ENCODE measurements around the gene ISCA1.
"Not testable (repeated sequence)": the region's sequence is repeated elsewhere in the genome, so short reads cannot be mapped to it uniquely, and the experiment has no call there.

The ISCA1 gene

DNA sequence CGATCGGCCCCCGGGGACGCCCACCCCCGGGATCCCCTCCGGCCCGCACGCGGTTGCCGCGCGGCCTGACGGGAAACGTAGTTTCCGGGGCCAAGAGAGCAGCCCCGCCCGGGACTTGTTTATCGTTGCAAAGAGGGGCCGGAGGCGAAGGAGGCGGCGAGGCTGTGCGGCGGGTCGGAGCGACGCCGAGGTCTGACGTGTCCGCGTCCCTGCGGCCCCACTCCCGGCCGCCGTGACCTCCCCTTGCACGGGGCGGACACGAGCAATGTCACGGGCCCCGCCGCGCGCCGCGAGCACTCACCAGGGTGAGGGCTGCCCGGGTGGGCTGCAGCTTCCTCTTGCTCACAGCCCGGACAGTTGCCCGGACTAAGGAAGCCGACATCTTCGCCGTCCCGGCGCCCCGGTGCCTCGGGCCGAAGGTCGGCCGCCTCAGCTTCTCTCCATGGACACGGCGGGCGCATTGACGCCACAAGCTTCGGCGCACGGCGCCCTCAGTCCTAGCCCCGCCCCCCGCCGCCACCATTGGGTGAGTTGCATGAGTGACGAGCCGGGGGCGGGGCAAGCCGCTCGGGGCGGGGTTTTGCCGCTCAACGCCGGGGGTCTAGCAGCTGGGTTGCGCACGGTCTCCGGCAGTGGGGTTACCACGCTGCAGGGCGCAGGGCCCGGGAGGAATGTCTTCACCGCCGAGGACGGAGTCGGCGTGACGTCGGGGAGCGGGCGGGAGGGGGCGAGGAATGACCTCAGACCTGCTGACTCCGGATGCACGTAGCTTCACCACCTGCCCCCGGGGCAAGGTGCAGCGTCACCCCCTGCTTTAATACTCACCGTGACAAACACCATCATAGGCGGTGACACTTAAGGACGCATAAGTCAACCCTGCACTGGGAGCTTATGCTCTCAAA lies at the start of gene ISCA1:
TSS of gene ISCA1 (minus strand) at position 462 of the 902 bp plus-strand sequence. CDS start at position 382, 80 bp downstream.
- DNase-seq: peak; percentile 99

DNA sequence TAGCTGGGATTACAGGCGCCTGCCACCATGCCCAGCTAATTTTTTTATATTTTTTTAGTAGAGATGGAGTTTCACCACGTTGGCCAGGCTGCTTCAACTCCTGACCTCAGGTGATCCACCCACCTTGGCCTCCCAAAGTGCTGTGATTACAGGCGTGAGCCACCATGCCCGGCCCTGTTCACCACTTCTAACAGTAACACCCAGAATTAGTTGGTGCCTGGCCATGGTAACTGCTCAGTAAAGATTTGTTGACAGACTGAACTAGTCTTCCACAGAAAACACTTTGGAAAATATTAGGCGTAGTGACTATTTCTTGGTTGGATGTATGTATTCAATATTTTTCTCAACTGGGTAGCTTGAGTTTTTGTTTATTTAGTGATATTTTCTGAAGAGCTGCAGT lies 47.8 kb upstream of the ISCA1 start:
- DNase-seq: no peak

DNA sequence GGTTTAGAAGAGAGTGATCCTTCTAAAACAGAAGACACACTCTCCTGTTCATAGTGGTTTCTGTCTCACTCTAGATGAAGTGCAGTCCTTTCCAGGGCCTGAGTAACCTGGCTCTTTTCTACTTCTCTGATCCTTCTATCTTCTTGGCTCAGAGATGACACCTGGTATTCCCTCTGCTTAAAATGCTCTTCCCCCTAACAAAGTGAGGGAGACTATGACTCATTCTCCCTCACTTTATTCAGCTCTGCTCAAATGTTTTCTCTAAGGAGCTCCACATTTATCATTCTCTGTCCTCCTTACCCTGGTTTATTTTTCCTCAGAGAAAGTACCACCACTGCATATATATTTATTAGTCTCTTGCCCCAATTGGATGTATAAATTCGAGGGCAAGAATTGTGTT lies 47.3 kb upstream of the ISCA1 start:
- DNase-seq: no peak

DNA sequence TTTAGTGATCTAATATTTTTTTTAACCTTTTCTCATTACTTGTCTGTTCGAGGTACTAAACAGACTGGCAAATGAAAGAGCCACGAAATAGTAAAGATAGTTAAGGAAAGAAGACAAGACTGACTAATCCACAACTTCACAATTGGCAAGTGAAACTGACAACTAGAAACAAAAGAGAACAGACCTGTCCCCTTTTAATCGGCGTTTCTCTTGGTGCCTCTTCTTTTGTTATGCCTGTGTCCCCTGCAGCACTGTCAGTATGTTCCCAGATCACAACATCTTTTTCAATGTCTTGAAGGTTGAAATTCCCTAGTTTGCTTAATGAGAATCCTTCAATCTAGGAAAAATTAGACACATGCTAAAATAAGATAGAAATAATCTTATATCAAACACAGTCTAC lies 45.8 kb upstream of the ISCA1 start:
- no peak for DNase-seq

DNA sequence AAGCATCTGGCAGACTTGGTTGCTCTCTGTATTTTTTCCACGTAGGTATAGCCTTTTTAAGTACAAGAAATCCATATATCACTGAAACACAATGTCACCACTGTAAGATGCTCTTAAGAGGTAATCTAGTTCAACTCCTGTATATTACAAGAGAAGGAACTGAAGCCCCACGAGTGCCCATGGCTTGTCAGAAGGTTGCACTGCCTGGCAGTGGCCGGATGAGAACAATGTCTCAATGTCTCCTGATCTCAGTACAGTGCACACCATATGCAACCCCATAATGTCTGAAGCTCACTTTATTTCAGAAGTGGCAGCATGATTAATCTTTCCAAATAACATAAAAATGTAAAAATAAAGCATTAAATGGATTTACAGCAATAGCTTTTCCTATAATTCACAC lies 44.2 kb upstream of the ISCA1 start:
- no peak for DNase-seq

DNA sequence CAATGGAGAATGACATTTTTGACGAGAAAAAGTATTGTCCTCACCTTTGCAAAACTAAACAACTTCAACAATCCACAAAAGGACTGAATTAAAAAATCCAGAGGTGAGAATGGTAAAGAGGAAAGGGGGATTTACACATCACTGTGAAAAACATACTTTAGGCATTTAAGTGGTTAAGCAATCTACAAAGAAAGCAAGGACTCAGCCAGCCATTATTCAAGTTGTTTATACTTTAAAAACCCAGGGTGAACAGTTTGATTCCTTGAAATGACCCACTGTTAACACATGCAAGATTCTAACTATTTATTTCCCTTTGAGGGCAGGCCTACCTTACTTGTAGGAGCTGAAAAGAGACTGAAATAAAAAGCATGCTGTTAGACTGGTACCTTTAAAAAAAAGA lies 42.6 kb upstream of the ISCA1 start:
- no peak for DNase-seq

DNA sequence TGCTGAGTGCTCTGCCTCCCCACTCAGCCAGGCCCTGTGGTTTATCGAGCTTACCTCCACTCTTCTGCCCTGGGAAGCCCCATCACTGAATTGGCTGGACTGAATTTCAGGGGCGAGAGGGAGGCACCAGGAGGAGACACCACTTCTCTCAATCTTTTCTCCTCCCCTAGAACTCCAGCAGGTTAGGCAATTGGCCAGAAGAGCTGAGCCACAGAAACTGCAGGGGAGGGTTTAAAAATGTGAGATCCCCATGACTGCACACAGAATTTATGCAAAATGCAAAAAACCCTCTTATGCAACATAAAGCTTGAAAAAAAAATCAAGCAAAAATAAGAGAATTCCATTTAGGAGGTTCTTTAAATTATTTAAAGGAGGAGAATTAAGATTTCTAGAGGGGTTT lies 42.0 kb upstream of the ISCA1 start:
- no peak for DNase-seq

DNA sequence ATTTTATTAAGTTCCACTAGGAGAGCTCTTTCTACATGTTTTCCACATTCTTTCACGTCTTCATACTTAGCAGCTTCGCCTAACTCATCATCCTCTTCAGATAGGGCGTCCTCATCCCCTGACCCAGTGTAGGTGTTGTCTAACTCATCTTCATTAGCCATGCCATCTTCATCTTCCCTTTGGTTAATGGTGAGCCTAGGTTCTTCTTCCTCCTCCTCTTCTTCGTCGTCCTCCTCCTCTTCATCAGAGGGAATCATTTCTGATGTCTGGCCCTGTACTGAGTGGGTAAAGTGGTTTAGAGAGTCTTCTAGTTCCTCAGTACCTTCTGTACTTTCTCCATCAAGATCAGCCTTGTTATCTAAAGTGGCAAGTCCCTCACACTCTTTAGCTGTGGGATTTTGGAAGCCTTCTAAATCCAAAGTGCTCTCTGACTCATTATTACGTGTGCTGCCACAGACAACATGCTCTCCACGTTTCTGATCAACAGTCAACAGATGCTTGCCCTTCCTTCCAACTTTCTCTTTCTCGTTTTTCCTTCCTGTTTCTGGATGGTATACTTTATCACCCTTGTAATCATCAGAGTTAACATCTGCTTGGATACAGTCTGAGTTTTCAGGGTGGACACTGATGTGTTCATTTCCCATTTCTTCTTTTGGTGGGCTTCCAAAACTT lies 40.8 kb upstream of the ISCA1 start:
- DNase-seq: no peak

DNA sequence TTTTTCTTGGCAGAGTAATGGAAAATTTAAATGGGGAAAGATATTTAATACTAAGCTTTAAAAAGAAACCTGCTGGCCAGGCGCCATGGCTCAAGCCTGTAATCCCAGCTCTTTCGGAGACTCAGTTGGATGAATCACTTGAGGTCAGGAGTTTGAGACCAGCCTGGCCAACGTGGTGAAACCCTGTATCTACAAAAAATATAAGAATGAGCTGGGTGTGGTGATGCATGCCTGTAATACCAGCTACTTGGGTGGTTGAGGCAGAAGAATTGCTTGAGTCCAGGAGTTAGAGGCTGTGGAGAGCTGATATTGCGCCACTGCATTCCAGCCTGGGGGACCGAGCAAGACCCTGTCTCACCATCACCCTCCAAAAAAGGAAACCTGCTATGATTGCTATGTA lies 39.0 kb upstream of the ISCA1 start:
- no peak for DNase-seq

DNA sequence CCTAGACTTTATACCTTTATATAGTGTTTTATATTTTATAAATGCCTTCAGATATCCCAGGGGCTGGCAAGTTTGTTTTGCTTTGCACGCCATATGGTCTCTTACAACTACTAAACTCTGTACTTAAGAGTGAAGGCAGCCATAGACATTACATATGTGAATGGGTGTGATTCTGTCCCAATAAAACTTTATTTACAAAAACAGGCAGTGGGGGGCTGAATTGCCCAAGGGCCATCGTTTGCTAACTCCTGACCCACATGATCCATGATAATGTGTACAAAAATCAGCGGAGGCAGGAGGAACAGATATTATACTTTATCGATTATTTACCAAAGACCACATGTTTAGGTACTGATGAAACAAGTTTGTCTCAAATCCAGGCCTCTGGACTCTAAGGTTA lies 35.8 kb upstream of the ISCA1 start:
- DNase-seq: no peak

DNA sequence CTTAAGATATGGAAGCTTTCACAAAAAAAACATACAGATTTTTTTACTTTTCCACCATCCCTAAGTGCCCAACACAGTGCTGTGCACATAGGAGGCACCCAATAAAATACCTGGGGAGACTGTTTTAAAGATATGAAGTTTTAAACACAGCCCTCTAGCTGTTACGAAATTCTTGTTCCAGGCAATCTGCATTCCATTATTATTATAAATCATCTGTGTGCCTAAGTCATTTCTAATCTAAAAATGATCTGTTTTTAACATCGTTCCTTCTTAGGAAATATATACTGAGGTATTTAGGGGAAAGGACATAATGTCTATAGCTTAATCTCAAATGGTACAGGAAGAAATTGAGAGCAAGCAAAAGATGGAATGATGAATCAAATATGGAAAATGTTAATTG lies 32.7 kb upstream of the ISCA1 start:
- DNase-seq: no peak

DNA sequence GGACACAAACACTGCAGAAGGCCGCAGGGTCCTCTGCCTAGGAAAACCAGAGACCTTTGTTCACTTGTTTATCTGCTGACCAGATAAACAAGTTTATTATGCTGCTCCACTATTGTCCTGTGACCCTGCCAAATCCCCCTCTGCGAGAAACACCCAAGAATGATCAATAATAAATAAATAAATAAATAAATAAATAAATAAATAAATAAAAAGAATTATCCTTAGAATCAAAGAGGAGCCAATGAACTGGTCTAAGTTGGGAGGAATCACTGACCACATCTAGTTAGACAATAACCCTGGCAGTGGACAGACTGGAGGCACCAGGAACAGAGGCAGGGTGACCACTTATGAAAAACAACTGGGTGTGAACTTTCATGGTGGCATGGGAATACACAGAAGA lies 30.6 kb upstream of the ISCA1 start:
- DNase-seq: not testable (repeated sequence)

DNA sequence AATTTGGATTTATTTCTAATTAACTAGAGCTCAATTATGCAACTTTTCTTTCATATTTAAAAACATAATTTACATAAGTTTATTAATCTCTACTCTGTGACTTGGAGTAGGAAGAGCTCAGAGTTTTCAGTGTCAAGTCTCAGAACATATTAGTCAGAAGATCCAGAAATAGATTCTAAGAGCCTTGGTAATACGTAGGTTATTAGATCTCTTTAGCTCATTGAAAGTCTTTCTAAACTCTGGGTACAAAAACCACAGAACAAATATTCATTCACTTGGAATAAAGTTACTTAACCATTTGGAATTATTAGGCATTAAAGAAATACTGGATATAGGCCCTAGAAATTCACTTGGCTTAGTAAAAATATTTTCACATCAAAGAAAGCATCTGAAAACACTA lies 26.3 kb upstream of the ISCA1 start:
- DNase-seq: no peak

DNA sequence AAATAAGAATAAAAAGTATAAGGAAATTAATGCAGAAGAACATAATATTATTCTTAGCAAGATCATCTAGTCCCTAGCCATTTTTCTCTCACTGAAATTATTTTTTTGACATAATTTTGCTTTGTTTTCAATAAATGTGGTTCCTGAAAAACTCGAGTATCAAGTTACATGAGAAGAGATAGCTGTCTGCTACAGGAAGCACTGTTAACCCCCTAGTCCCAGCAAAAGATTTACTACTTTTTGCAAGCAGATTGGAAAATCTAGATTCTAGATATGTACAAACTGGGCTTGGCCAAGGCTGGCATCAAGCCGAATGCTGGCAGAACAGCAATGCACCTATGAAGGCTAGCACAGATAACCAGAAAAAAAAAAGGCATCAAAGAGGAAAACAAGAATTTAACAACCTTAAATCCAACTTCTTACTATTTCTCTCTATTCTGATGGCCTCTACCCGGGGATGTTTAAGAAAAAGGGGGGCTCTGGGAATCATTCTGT lies 21.9 kb upstream of the ISCA1 start:
- no peak for DNase-seq

DNA sequence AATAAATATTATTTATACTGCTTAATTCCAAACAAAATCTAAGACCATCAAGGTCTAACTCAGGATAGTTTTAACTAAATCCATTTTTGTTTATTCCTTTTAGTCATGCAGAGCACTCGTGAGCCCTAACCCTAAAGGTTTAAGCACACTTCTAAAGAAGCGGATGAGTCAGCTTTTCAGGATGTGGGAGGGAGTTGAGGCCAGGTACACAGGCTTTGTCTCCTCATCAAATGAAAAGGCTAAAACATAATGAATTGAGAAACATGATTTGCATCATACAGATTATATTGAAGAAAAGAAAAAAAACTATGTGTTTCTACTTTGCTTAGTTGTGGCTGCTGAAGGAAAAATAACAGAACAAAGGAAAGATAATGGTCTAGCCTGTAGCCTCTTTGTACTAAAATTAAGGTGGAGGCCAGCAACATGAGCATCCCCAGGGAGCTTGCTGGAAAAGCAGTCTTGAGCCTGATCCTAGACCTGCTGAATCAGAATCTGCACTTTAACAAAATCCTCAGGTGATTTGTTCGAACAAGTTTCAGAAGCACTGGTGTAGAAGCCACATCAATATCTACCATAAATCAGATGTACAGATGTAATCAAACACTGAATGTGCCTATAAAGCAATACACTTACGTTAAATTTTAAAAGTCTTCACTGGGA lies 21.1 kb upstream of the ISCA1 start:
- no peak for DNase-seq

DNA sequence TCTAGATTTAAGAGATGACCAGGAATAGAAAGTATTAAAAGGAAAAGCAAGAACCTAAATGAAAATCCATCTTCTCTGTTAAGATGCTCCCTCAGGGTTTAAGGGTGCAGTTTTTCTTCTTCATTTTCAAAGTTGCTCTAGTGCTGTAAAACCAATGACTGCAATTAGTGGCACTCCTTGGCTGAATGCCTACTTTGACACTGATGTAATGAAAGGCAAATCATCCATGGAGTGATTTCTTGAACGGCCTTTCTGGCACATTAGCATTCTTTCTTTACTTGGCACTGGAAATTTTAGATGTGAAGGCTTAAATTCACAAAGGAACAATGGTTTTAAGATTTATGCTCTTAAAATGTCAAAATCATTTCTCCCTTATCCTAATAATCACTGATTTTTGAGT lies 19.3 kb upstream of the ISCA1 start:
- no peak for DNase-seq

DNA sequence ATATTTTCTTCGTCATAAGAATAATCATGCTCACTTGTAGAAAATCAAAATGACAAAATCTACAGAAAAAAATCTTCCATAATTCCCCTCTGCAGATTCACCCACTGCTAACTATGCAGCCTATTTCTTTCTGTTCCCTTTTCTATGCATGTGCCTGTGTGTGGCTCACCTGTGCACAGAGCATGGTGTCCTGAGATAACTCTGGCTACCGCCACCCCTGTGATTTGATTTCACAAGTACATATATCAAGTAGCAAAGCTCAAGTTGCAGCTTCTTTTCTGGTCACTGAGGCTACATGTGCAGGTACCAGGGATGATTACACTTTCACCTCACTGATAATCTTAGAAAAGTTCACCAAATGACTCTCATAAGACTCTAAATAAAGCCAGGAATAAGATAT lies 18.4 kb upstream of the ISCA1 start:
- DNase-seq: no peak

DNA sequence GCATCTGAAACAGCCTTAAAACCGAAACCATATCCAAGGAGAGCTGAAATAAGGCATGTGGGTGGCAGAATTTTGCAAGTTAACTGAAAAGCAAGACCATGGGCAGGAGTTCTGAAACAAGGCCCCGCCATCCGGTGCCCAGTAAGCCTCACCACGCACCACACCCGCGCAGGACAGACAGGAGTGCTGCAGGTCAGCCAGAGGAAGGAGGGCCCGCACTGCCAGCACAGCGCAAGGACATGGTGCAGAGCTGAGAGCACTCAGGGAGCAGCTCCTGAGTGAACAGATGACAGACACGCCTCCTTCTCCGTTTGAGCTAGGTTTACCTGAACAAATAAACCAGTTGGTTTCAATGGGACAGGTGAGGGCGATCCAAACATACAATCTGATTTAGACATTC lies 16.5 kb upstream of the ISCA1 start:
- no peak for DNase-seq

DNA sequence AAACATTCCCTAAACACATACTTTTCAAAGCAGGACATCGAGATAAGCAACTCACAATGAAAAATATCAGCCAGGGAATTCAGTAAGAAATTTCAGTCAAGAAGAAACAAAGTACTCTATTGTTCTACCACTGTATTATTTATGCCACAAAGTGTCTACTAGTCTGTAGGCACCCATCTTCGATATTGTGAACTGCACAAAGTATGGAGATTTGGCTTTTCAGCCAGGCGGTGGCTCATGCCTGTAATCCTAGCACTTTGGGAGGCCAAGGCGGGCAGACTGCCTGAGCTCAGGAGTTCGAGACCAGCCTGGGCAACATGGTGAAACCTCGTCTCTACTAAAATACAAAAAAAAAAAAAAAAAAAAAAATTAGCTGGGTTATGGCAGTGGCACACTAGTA lies 8.0 kb upstream of the ISCA1 start:
- not testable (repeated sequence) for DNase-seq

DNA sequence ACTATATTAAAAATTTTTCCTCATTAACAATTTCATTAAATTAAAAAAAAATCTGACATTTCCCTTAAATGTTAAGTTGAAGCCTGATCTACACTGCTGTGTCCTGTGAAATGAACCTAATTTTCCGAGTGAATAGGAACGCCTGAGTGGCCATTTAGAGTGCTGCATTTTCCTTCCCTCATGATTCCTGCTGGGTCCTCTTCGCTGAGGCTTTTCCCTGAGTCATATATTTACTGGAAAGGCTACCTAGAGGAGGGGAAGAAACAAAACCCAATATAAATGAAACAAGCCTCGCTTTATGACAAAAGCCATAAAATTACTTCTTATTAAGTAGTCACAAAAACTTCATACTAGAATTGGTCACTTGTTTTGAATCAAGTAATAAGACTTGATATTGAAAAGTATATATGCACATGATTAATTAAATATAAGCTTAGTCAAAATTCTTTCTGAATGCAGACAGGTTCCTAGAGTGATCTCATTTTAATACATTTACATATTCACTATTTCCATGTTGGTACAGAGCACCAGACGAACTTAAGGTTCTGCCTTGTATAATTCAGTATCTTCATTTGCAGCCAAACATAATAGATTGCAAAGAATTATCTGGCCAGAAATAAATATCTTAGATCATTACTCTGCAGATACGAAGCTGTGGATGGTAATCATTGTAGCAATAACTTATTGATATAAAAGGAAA lies 6.3 kb upstream of the ISCA1 start:
- DNase-seq: no peak

DNA sequence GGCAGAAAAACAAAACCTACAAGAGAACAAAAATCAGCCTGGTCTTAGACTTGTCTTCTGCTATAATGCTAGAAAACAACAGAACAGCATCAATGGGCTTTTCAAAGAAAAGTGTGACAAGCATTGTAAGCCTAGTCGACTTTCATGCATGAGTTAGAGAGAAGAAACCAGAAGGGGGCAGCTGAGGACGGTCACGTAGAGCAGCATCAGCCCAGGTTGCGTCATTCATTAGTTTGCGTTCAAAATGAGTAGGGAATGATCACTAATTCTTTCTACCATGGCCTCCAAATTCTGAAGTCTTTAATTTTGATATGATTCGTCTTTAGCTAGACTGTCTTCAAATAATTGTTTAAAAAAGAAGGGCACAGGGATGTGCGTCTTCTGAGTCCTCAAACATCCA lies 4.7 kb upstream of the ISCA1 start:
- no peak for DNase-seq

DNA sequence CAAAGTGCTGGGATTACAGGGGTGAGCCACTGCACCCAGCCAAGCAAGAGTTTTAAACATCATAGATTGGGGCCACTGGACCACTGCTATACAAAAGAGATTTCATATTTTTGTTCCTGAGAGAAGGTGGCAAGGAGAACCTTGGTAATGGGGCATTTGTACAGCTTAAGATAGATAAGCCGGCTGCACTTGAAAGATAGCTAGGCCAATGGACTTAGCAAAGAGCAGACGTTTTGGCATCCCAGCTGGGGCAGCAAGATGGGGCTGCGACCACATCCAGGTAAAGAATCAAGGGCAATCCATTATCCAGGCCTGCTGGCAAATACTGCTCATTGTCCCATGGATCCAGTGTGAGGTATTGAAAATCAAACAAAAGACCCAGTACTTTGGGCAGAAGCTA lies 3.9 kb upstream of the ISCA1 start:
- no peak for DNase-seq

DNA sequence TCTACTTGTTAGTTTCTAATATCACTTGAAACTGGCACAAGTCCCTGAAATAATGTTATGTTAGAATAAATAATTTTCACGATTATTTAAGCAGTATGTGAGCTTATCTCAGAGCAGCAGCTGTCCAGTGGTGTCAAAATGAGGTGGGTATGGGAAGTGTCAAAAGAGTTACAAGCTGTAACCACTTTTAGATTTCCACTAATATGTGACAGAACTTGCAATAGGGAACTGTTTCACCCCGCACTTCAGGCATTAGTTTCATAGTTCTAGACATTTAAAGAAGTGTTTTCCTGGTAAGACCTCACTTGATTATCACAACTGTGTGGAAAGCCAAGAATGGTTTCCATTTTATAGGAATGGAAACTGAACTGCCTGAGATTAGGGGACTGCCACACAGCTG lies 2.9 kb upstream of the ISCA1 start:
- DNase-seq: no peak
